ENCODE data around the gene FAM222A. TPM values are rescaled to one million over a fixed set of nuclear protein-coding genes. Genes with fewer than 3 reads are reported as not detected.

Gene FAM222A
- total RNA-seq, 1 experiment from 2014 or later: 2.8 TPM

DNA sequence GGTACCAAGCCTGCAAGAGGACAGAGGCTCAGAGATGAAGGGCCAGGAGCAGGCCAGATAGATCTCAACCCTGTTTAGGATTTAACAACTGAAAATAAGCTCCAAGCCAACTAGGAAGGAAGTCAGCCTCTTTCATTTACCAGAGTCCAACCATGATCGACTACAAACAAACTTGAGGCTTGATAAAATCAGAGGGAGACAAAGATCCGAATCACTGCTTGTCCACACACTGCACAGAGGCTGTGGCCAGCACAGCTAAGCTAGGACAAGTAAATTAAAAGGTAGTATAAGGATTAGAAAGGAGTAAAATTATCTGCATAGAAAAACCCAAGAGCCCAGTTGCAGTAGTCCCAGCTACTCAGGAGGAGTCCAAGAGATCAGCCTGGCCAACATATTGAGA is 40.3 kb downstream of the FAM222A start:
- no peak for DNase-seq
- Histone ChIP-seq H2BK20ac (ENCODE audit: low read depth, low read length, poor library complexity, severe bottlenecking) (no peak overlapping the region), H3K4ac (ENCODE audit: low read depth, low read length) (no peak overlapping the region), H4K20me1 (ENCODE audit: control insufficient read depth, insufficient read depth, insufficient read length) (no peaks in the 10 kb centered on the region), H3K79me1 (ENCODE audit: insufficient read depth, low read depth, low read length, poor library complexity, severe bottlenecking) (no peaks in the 10 kb centered on the region), H2BK120ac (ENCODE audit: low read depth, low read length, poor library complexity, severe bottlenecking) (no peak overlapping the region), H3K79me2 (ENCODE audit: insufficient read depth, low read length) (no peaks in the 10 kb centered on the region), H3K18ac (ENCODE audit: insufficient read length, low read depth, low read length) (no peak overlapping the region), H2BK5ac (ENCODE audit: insufficient read length, low read length) (no peak overlapping the region), H3K23me2 (ENCODE audit: insufficient read length, low read depth, low read length, poor library complexity, severe bottlenecking) (no peaks in the 10 kb centered on the region), H2BK15ac (ENCODE audit: low read depth, low read length) (no peak overlapping the region), H3K56ac (ENCODE audit: insufficient read length, low read depth, low read length) (no peak overlapping the region), H3K23ac (ENCODE audit: insufficient read length, low read depth, low read length) (no peak overlapping the region), H3K9ac (ENCODE audit: extremely low read depth, insufficient read length, low read length) (no peak overlapping the region), H3K14ac (ENCODE audit: insufficient read depth, low read length) (no peak overlapping the region), H3T11ph (ENCODE audit: low read length) (no peak overlapping the region), H3K4me1 (ENCODE audit: insufficient read depth, low read length) (no peaks in the 10 kb centered on the region), H3K27ac (ENCODE audit: insufficient read length, low read depth, low read length) (no peak overlapping the region), H4K8ac (replicated peaks; ENCODE audit: insufficient read length, low read depth, low read length) (no peak overlapping the region), H4K5ac (ENCODE audit: insufficient read length, low read depth, low read length) (no peak overlapping the region), H3K27me3 (ENCODE audit: insufficient read depth, low read length) (no peaks in the 10 kb centered on the region), H3K9me3 (ENCODE audit: control insufficient read depth, low read depth, low read length) (no peaks in the 10 kb centered on the region), H4K91ac (ENCODE audit: insufficient read length, low read depth, low read length) (no peak overlapping the region), H3K4me2 (ENCODE audit: insufficient read depth, insufficient read length, low read length) (no peak overlapping the region), H2AK5ac (ENCODE audit: insufficient read length, low read length) (no peak overlapping the region), H2AFZ (ENCODE audit: low read length) (no peak overlapping the region), H2BK12ac (ENCODE audit: insufficient read length, low read depth, low read length) (no peak overlapping the region)
- WGBS (ENCODE audit: extremely low coverage, insufficient read length, low lambda C conversion rate): no CpG with 5 or more reads among the region's 2 CpGs
- Mint-ChIP-seq H3K27ac (no peak overlapping the region; a peak in 1 of 7 replicates), H3K4me1 (peaks cover 13 to 25% of the 10 kb centered on the region in 2 experiments), H3K36me3 (ENCODE audit: insufficient read depth in 1 of 3, low read depth in 3 of 3) (peaks cover 0 to 7% (median 3%) of the 10 kb centered on the region in 3 experiments; a peak in 3 of 7 replicates), H3K4me3 (no peak overlapping the region; a peak in 1 of 5 replicates), H3K9me3 (peaks cover 6 to 12% of the 10 kb centered on the region in 2 experiments; a peak in 4 of 5 replicates), H3K27me3 (ENCODE audit: low read depth) (no peaks in the 10 kb centered on the region; the same call in 1 of the 2 replicates)
- TF ChIP-seq CTCF (conservative IDR thresholded peaks at IDR 0.05): no peak

All from H9 (cell line).